K562 (cell line): Measurements from ENCODE around the gene ENDOG. TPM values are rescaled to one million over a fixed set of nuclear protein-coding genes. Genes with fewer than 3 reads are reported as not detected.

Experiments
- BRCA1 ChIP-seq, 2 experiments: fragments of 450-650 bp in 1 of 2; sonication (generic) in 1 of 2; formaldehyde crosslinking in 1 of 2; IDR thresholded peaks; 2 replicates each; pipeline versions ENCODE4 v1.5.0 to v1.6.1; 2017 to 2020; ENCODE audit warnings: mild to moderate bottlenecking in 1 of 2, missing genetic modification reagents in 1 of 2
- CBFA2T2 ChIP-seq: fragments of 450-650 bp; conservative IDR thresholded peaks from 2 replicates; pipeline ENCODE4 v1.6.1; 2017; ENCODE audit warnings: mild to moderate bottlenecking
- CXXC5 ChIP-seq: fragments of 250-450 bp; sonication (Bioruptor Pico); IDR thresholded peaks from 2 replicates; pipeline ENCODE4 v1.8.0; 2022; ENCODE audit warnings: inconsistent platforms, mild to moderate bottlenecking, moderate library complexity
- DEAF1 ChIP-seq: fragments of 450-650 bp; formaldehyde crosslinking; IDR thresholded peaks from 2 replicates; pipeline ENCODE4 v1.4.0; 2020; ENCODE audit warnings: mild to moderate bottlenecking, moderate library complexity
- E2F5 ChIP-seq: sonication (generic); formaldehyde crosslinking; IDR thresholded peaks from 2 replicates; pipeline ENCODE4 v1.8.0; 2022; ENCODE audit warnings: mild to moderate bottlenecking, missing genetic modification reagents
- GTF2E2 ChIP-seq: fragments of 200-800 bp; sonication (Bioruptor generic); IDR thresholded peaks from 2 replicates; pipeline ENCODE4 v1.6.1; 2016; ENCODE audit warnings: missing genetic modification characterization, missing compliant biosample characterization
- HDAC1 ChIP-seq, 2 experiments: fragments of 450-650 bp; IDR thresholded peaks; 2 replicates each; pipeline ENCODE4 v1.6.1; 2016 to 2017; ENCODE audit warnings: inconsistent platforms in 1 of 2, mild to moderate bottlenecking in 1 of 2, moderate library complexity in 1 of 2
- MCM5 ChIP-seq: fragments of 450-650 bp; IDR thresholded peaks from 2 replicates; pipeline ENCODE4 v1.6.1; 2016; ENCODE audit warnings: low read depth
- MLX ChIP-seq, 2 experiments: fragments of 450-650 bp in 1 of 2; sonication (generic) in 1 of 2; formaldehyde crosslinking; conservative IDR thresholded peaks; 2 replicates each; pipeline versions ENCODE4 v1.4.0 to v1.8.1; 2020 to 2022; ENCODE audit warnings: mild to moderate bottlenecking in 1 of 2, missing genetic modification reagents in 1 of 2
- MTF1 ChIP-seq: fragments of 250-450 bp; sonication (Bioruptor Pico); IDR thresholded peaks from 2 replicates; pipeline ENCODE4 v1.9.0; 2021; ENCODE audit warnings: moderate library complexity, mild to moderate bottlenecking, inconsistent platforms, borderline replicate concordance
- MYBL2 ChIP-seq, 2 experiments: fragments of 450-650 bp in 1 of 2; sonication (generic) in 1 of 2; formaldehyde crosslinking in 1 of 2; IDR thresholded peaks; 2 replicates each; pipeline versions ENCODE4 v1.6.1 to v1.8.1; 2017 to 2022; ENCODE audit warnings: borderline replicate concordance in 1 of 2, inconsistent platforms in 1 of 2, low read depth in 1 of 2, mild to moderate bottlenecking in 1 of 2, missing genetic modification reagents in 1 of 2, moderate library complexity in 1 of 2
- PTRF ChIP-seq: fragments of 450-650 bp; IDR thresholded peaks from 2 replicates; pipeline ENCODE4 v1.6.1; 2016; ENCODE audit warnings: mild to moderate bottlenecking, missing genetic modification characterization, missing compliant biosample characterization
- PTTG1 ChIP-seq: fragments of 450-650 bp; IDR thresholded peaks from 2 replicates; pipeline ENCODE4 v1.6.1; 2016; ENCODE audit warnings: low read depth, mild to moderate bottlenecking, missing genetic modification characterization, missing compliant biosample characterization
- PYGO2 ChIP-seq: fragments of 450-650 bp; IDR thresholded peaks from 2 replicates; pipeline ENCODE4 v1.6.1; 2016; ENCODE audit warnings: mild to moderate bottlenecking, missing genetic modification characterization, moderate library complexity, missing compliant biosample characterization
- RBM17 ChIP-seq: fragments of 200-400 bp; formaldehyde crosslinking; IDR thresholded peaks from 2 replicates; pipeline ENCODE4 v1.6.1; 2017; ENCODE audit warnings: low read depth, mild to moderate bottlenecking, low read length, borderline replicate concordance
- SAP30 ChIP-seq: fragments of 200-600 bp; sonication (generic); IDR thresholded peaks from 2 replicates; pipeline ENCODE4 v1.6.1; 2012; ENCODE audit warnings: borderline replicate concordance, low read depth, mild to moderate bottlenecking, moderate library complexity, low read length, control low read depth, inconsistent platforms; ENCODE audit not compliant: insufficient read depth, poor library complexity, severe bottlenecking
- SUPT5H ChIP-seq: fragments of 450-650 bp; IDR thresholded peaks from 2 replicates; pipeline ENCODE4 v1.6.1; 2016
- YY1 ChIP-seq, 3 experiments: IDR thresholded peaks; 2 replicates each; pipeline ENCODE4 v1.6.1; 2011; ENCODE audit warnings: low read length in 2 of 3, mild to moderate bottlenecking in 2 of 3, moderate library complexity in 2 of 3, borderline replicate concordance in 1 of 3, control low read depth in 1 of 3, low read depth in 1 of 3; ENCODE audit not compliant: insufficient read depth in 3 of 3, insufficient replicate concordance in 2 of 3, control insufficient read depth in 1 of 3, insufficient read length in 1 of 3; ENCODE audit errors: extremely low read depth in 1 of 3
- ZNF431 ChIP-seq: sonication (generic); formaldehyde crosslinking; IDR thresholded peaks from 2 replicates; pipeline ENCODE4 v1.8.0; 2022; ENCODE audit warnings: mild to moderate bottlenecking, missing genetic modification reagents
- polyA plus RNA-seq, 8 experiments: library from polyadenylated mRNA; depleted of rRNA in 4 of 8; stranded (reverse) in 5 of 8; unstranded in 3 of 8; fragments of >200 nt; fragmentation: Nextera tagmentation in 2 of 8; fragmentation: Illumina TruSeq in 1 of 8; extraction: Ambion mirVana in 2 of 8; extraction: Trizol in 1 of 8; gene quantifications; 2 replicates each; pipeline versions ENCODE4 v1.2.1 to v1.2.3, GENCODE V29; 2011 to 2014; ENCODE audit warnings: inconsistent platforms in 1 of 8, missing spikeins in 1 of 8
- total RNA-seq, 7 experiments: library from RNA; depleted of rRNA in 6 of 7; stranded (reverse); fragments of >200 nt in 6 of 7; fragmentation: Illumina TruSeq in 2 of 7; extraction: Trizol in 2 of 7; gene quantifications; 2 replicates each; pipeline versions ENCODE4 v1.2.1 to v1.2.3, GENCODE V29; 2011 to 2021; ENCODE audit warnings: low replicate concordance in 1 of 7
- TF ChIP-seq, protein P1 (sequence below): fragments of 250-450 bp; sonication (Bioruptor Pico); IDR thresholded peaks from 2 replicates; pipeline ENCODE4 v1.6.1; 2021; ENCODE audit warnings: mild to moderate bottlenecking
- TF ChIP-seq, protein P2 (sequence below): fragments of 250-450 bp; sonication (Bioruptor Pico); IDR thresholded peaks from 2 replicates; pipeline ENCODE4 v1.8.0; 2021; ENCODE audit warnings: moderate library complexity, mild to moderate bottlenecking, inconsistent platforms

Gene ENDOG
- total and polyA plus RNA-seq, 9 of the 15 experiments (the other 6 are each of a cell fraction or from before 2014, with no cell fraction given), result 1.2 to 91.0 (median 25.5) TPM

DNA sequence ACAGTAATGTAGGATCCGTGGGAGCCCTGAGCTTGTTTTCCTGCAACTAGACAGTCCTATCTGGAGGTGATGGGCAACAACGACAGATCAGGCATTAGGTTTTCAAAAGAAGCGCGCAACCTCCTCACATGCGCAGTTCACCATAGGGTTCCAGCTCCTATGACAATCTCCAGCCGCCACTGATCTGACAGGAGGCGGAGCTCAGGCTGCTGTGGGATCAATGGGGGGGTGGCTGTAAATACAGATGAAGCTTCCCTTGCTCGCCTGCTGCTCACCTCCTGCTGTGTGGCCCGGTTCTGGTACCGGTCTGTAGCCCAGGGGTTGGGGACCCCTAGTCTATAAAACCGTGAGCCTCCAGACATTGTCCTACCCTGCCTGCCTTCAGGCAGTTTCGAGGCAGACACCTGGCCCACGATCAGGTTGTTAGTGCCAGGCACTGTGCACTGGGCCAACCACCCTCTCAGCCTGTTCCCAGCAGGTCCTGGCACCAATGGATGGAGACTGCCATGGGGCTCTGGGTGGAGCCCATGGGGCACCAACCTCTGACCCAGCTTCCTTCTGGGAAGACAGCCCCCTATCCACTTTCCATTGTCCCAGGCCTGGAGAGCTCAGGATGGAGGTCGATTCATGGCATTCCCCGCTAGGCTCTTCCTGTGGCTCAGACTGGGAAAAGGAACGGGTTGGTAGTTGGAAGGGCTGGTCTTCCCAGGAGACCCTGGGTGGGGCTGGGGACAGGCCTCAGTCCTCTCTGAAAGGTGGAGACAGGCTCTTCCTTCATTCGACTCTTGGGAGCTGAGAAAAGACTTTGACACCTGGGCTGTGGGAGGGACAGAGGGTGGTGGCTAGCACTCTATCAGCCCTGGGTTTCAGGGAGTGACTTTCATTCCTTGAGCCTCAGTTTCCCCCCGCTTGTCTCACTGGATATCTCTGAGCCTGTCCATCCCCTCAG lies 1.7 kb downstream of the ENDOG start (continued):
- no peak for TF ChIP-seq E2F5 (CRISPR knock-in tag)
- TF ChIP-seq MYBL2 (IDR thresholded peaks at IDR 0.05; ENCODE audit: low read depth), result no peak
- TF ChIP-seq MYBL2 (CRISPR knock-in tag; IDR thresholded peaks at IDR 0.05; ENCODE audit: borderline replicate concordance), result no peak
- no peak; the same call in 1 of the 2 replicates for TF ChIP-seq CXXC5 (CRISPR knock-in tag)
- TF ChIP-seq MLX (CRISPR knock-in tag; conservative IDR thresholded peaks at IDR 0.05), result no peak
- TF ChIP-seq MTF1, result no peak
- no peak for TF ChIP-seq DEAF1 (CRISPR knock-in tag)
- TF ChIP-seq BRCA1 (IDR thresholded peaks at IDR 0.05), result no peak
- TF ChIP-seq BRCA1 (CRISPR knock-in tag; IDR thresholded peaks at IDR 0.05), result 0 out of 2 replicates have a peak, but pooled peaks have one; percentile 76
- TF ChIP-seq, protein P1, sequence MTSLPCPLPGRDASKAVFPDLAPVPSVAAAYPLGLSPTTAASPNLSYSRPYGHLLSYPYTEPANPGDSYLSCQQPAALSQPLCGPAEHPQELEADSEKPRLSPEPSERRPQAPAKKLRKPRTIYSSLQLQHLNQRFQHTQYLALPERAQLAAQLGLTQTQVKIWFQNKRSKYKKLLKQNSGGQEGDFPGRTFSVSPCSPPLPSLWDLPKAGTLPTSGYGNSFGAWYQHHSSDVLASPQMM (CRISPR knock-in tag), result no peak
- no peak for TF ChIP-seq PTTG1 (tag)
- TF ChIP-seq SAP30, result peak; percentile 71
- no peak for TF ChIP-seq PTRF (tag)
- TF ChIP-seq SUPT5H, result peak; percentile 38; the same call in 1 of the 2 replicates
- TF ChIP-seq YY1 (IDR thresholded peaks at IDR 0.05; ENCODE audit: borderline replicate concordance in 1 of 3, control insufficient read depth in 1 of 3, extremely low read depth in 1 of 3, insufficient read depth in 3 of 3, insufficient read length in 1 of 3, insufficient replicate concordance in 2 of 3, low read depth in 1 of 3, low read length in 2 of 3), result peak in 1 of 3 experiments; percentile 24
- TF ChIP-seq MCM5, result no peak
- no peak for TF ChIP-seq ZNF431 (CRISPR knock-in tag)
- TF ChIP-seq CBFA2T2, result no peak
- TF ChIP-seq PYGO2, result no peak
- TF ChIP-seq, protein P2, sequence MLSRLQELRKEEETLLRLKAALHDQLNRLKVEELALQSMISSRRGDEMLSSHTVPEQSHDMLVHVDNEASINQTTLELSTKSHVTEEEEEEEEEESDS (CRISPR knock-in tag), result no peak
- no peak for TF ChIP-seq GTF2E2 (tag)
- peak in 1 of 2 experiments; percentile 61; a peak in 2 of 4 replicates for TF ChIP-seq HDAC1 (IDR thresholded peaks at IDR 0.05)
- no peak for TF ChIP-seq RBM17
